ENCODE data around the gene SDK1. TPM values are rescaled to one million over a fixed set of nuclear protein-coding genes. Genes with fewer than 3 reads are reported as not detected.

SDK1 gene
- total and polyA plus RNA-seq, 10 of the 15 experiments (the other 5 are each of a cell fraction or from before 2014, with no cell fraction given) = 0.14 to 0.33 TPM; not detected in 8

DNA sequence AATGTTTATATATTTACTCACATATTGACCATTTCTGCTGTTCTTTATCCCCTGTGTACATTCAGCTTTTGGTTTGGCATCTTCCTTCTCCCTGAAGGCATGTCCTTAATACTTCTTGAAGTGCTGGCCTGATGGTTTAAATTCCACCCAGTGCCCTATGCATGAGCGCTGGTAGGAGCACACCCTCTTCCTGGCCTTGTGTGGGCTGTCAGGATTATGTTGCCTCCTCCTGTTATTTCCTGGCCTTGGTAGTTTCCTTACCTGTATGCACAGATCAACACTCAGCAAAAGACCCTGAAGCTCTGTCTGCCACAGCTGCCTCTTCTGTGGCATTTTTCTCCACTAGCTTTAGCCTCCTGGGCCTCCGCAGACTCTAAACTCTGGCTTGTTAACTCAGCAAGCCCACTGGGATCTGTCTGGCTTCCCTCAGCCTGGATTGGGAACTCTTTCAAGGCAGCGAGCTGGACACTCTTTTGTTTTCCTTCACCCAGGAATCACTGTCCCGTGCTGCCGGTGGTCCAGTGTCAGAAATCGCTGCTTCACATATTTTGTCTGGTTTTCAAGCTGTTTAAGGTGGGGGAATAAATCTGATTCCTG lies 595.2 kb downstream of the SDK1 start:
- WGBS (ENCODE audit: insufficient coverage, insufficient replicate concordance, low lambda C conversion rate, missing lambda C conversion rate) = 37% methylated on average over 6 of the region's 6 CpGs
- SMC1A ChIA-PET (ENCODE audit: uncharacterized antibody, unreplicated experiment) = interaction anchor here (0.7 kb wide), 1 partner anchor 21 kb away, joined by 3 read pairs; no protein-coding TSS in a partner anchor
- RAD21 ChIA-PET (ENCODE audit: unreplicated experiment) = no interaction called here

More for the DNA sequence above, 595.2 kb downstream of the SDK1 start:
- H3K36me3 ChIP-seq (ENCODE audit: control insufficient read depth in 2 of 2, insufficient read depth in 2 of 2, low read length in 1 of 2) = no peaks in the 10 kb centered on the region
- no peak overlapping the region for H3K4me3 ChIP-seq
- intact Hi-C loops (cut with micrococcal nuclease; ENCODE audit: unreplicated experiment) = loop anchor here (5.0 kb wide), 1 partner anchor 1029 kb away; no protein-coding TSS in a partner anchor
- H3K4me2 ChIP-seq (ENCODE audit: control insufficient read depth, insufficient read depth) = no peak overlapping the region
- no peaks in the 10 kb centered on the region for H3K4me1 ChIP-seq (ENCODE audit: control insufficient read depth, insufficient read depth, low read length)
- no peak for ATAC-seq
- POLR2A ChIA-PET = no interaction called here
- H4K20me1 ChIP-seq (ENCODE audit: control insufficient read depth, insufficient read depth) = no peaks in the 10 kb centered on the region
- in situ Hi-C loops (cut with MboI) = loop anchor here (10.0 kb wide), 1 partner anchor 1031 kb away; no protein-coding TSS in a partner anchor
- H3K27me3 ChIP-seq (replicated peaks in 1 of 2; ENCODE audit: control insufficient read depth in 2 of 2, insufficient read depth in 2 of 2, low read length in 1 of 2) = no peaks in the 10 kb centered on the region
- H3K27ac ChIP-seq (ENCODE audit: control insufficient read depth, insufficient read depth) = no peak overlapping the region
- CTCF ChIA-PET = no interaction called here
- no peak overlapping the region for H2AFZ ChIP-seq (ENCODE audit: control insufficient read depth, low read depth, low read length)
- TF ChIP-seq PBX3 (IDR thresholded peaks at IDR 0.05; ENCODE audit: insufficient replicate concordance, low read depth, low read length) (no peak), NKRF (conservative IDR thresholded peaks at IDR 0.05) (no peak), RAD51 (IDR thresholded peaks at IDR 0.05) (no peak), EP300 (IDR thresholded peaks at IDR 0.05; ENCODE audit: borderline replicate concordance in 1 of 2, control insufficient read depth in 1 of 2, low read depth in 2 of 2, low read length in 2 of 2) (no peak), CHD1 (IDR thresholded peaks at IDR 0.05; ENCODE audit: low read depth, low read length) (no peak)
- FAIRE-seq = no peak
- H3K9ac ChIP-seq (ENCODE audit: control insufficient read depth, insufficient read depth, low read length) = no peak overlapping the region
- BruUV-seq (replicated peaks) = no TSS peak
- H3K79me2 ChIP-seq (ENCODE audit: control insufficient read depth, insufficient read depth, low read length) = no peaks in the 10 kb centered on the region
- no peak for DNase-seq (ENCODE audit: low read depth, low spot score)
- H3K9me3 ChIP-seq (replicated peaks; ENCODE audit: control insufficient read depth, insufficient read depth, low read length) = no peaks in the 10 kb centered on the region

All from GM12878 (cell line).